HG03025 (cell line): ENCODE measurements around the gene CFAP20DC.
"Not testable (repeated sequence)": the region's sequence is repeated elsewhere in the genome, so short reads cannot be mapped to it uniquely, and the experiment has no call there.

Experiments used
- ATAC-seq: cut with Tn5 transposase; IDR thresholded peaks from one replicate; pipeline ENCODE4 v1.9.1; 2021; ENCODE audit warnings: mild to moderate bottlenecking, moderate library complexity; ENCODE audit not compliant: unreplicated experiment, low FRiP score

CFAP20DC gene

GRCh38 chr3:58824777-58825176 lies 225.0 kb downstream of the CFAP20DC start:
- no peak for ATAC-seq

- no peak for ATAC-seq
Observed at GRCh38 chr3:58824285-58824684, 225.5 kb downstream of the CFAP20DC start.

GRCh38 chr3:58806551-58807244 lies 243.1 kb downstream of the CFAP20DC start:
- not testable (repeated sequence) for ATAC-seq

GRCh38 chr3:58804914-58805313 lies 244.9 kb downstream of the CFAP20DC start:
- ATAC-seq, result no peak

- no peak for ATAC-seq
Observed at GRCh38 chr3:58801541-58801940, 248.3 kb downstream of the CFAP20DC start.

- ATAC-seq, result no peak
Observed at GRCh38 chr3:58800940-58801339, 248.9 kb downstream of the CFAP20DC start.

- ATAC-seq, result no peak
Observed at GRCh38 chr3:58800032-58800431, 249.8 kb downstream of the CFAP20DC start.

- no peak for ATAC-seq
Observed at GRCh38 chr3:58799271-58799670, 250.6 kb downstream of the CFAP20DC start.

GRCh38 chr3:58798312-58798711 lies 251.5 kb downstream of the CFAP20DC start:
- no peak for ATAC-seq

- ATAC-seq, result no peak
Observed at GRCh38 chr3:58794750-58795149, 255.1 kb downstream of the CFAP20DC start.

GRCh38 chr3:58793938-58794337 lies 255.9 kb downstream of the CFAP20DC start:
- ATAC-seq, result no peak

GRCh38 chr3:58792921-58793451 lies 256.8 kb downstream of the CFAP20DC start:
- ATAC-seq, result no peak

- no peak for ATAC-seq
Observed at GRCh38 chr3:58789385-58789784, 260.4 kb downstream of the CFAP20DC start.

GRCh38 chr3:58784888-58785287 lies 264.9 kb downstream of the CFAP20DC start:
- ATAC-seq, result no peak

GRCh38 chr3:58784425-58784824 lies 265.4 kb downstream of the CFAP20DC start:
- ATAC-seq, result no peak

GRCh38 chr3:58783845-58784244 lies 266.0 kb downstream of the CFAP20DC start:
- ATAC-seq, result no peak

GRCh38 chr3:58779934-58780333 lies 269.9 kb downstream of the CFAP20DC start:
- ATAC-seq, result no peak

GRCh38 chr3:58776231-58776630 lies 273.6 kb downstream of the CFAP20DC start:
- no peak for ATAC-seq

GRCh38 chr3:58772462-58772861 lies 277.4 kb downstream of the CFAP20DC start:
- ATAC-seq, result no peak

- ATAC-seq, result no peak
Observed at GRCh38 chr3:58769065-58769464, 280.8 kb downstream of the CFAP20DC start.

- no peak for ATAC-seq
Observed at GRCh38 chr3:58766587-58767282, 283.1 kb downstream of the CFAP20DC start.

- no peak for ATAC-seq
Observed at GRCh38 chr3:58755150-58755549, 294.7 kb downstream of the CFAP20DC start.
